Spleen (tissue), 11 donors: ENCODE data around the gene PRDX3. TPM values are rescaled to one million over a fixed set of nuclear protein-coding genes. Genes with fewer than 3 reads are reported as not detected.

Source experiments
- DNase-seq: peaks from one replicate; pipeline ENCODE4 v3.0.0-alpha.2; 2020
- H3K27ac ChIP-seq, 8 donors: fragments of 200-600 bp; sonication (generic) in 7 of 8; 1 replicate in 4 of 8; 2 replicates in 4 of 8; pipeline versions ENCODE4 v1.5.0 to v1.8.0; 2016 to 2021; ENCODE audit warnings: inconsistent platforms in 4 of 8, mild to moderate bottlenecking in 4 of 8, moderate library complexity in 1 of 8
- H3K27me3 ChIP-seq, 7 donors: fragments of 200-600 bp; sonication (generic) in 6 of 7; replicated peaks in 1 of 7; 1 replicate in 4 of 7; 2 replicates in 3 of 7; pipeline versions ENCODE4 v1.5.0 to v1.8.0; 2016 to 2021; ENCODE audit warnings: inconsistent platforms in 3 of 7, mild to moderate bottlenecking in 1 of 7
- H3K36me3 ChIP-seq, 6 donors: fragments of 200-600 bp; sonication (generic) in 5 of 6; 1 replicate in 4 of 6; 2 replicates in 2 of 6; pipeline versions ENCODE4 v1.5.0 to v1.8.0; 2016 to 2021; ENCODE audit warnings: inconsistent platforms in 2 of 6
- H3K4me1 ChIP-seq, 6 donors: fragments of 200-600 bp; sonication (generic) in 5 of 6; 1 replicate in 3 of 6; 2 replicates in 3 of 6; pipeline versions ENCODE4 v1.5.0 to v1.8.0; 2016 to 2021; ENCODE audit warnings: inconsistent platforms in 3 of 6
- H3K4me3 ChIP-seq, 8 donors: fragments of 200-600 bp; sonication (generic) in 7 of 8; 1 replicate in 4 of 8; 2 replicates in 4 of 8; pipeline versions ENCODE4 v1.5.0 to v1.8.0; 2016 to 2021; ENCODE audit warnings: inconsistent platforms in 4 of 8, mild to moderate bottlenecking in 4 of 8, moderate library complexity in 2 of 8
- H3K9me3 ChIP-seq, 8 donors: fragments of 200-600 bp; sonication (generic) in 7 of 8; 1 replicate in 4 of 8; 2 replicates in 4 of 8; pipeline versions ENCODE4 v1.5.0 to v1.8.0; 2016 to 2021; ENCODE audit warnings: inconsistent platforms in 4 of 8
- CTCF ChIP-seq, 11 experiments: fragments of 200-600 bp in 7 of 11; fragments of 450-650 bp in 4 of 11; sonication (generic) in 4 of 11; IDR thresholded peaks in 8 of 11; conservative IDR thresholded peaks in 3 of 11; 1 replicate in 7 of 11; 2 replicates in 4 of 11; pipeline versions ENCODE4 v1.4.0 to v1.8.0; 2016 to 2021; ENCODE audit warnings: antibody characterized with exemption in 11 of 11, inconsistent platforms in 4 of 11, mild to moderate bottlenecking in 1 of 11
- POLR2A ChIP-seq, 3 donors: fragments of 450-650 bp; IDR thresholded peaks; one replicate each; pipeline ENCODE4 v1.5.1; 2017; ENCODE audit warnings: antibody characterized with exemption in 3 of 3, mild to moderate bottlenecking in 1 of 3
- POLR2AphosphoS5 ChIP-seq, 3 donors: sonication (generic); formaldehyde crosslinking; IDR thresholded peaks; one replicate each; pipeline ENCODE4 v1.5.1; 2017; ENCODE audit warnings: antibody characterized with exemption in 3 of 3
- WGBS, 5 donors: extraction: QIAGEN DNeasy Blood & Tissue Kit in 3 of 5; methylation state at CpG; one replicate each; pipeline versions ENCODE4 v1.1.5 to v1.1.7; 2013 to 2018; 5-methylcytosine and 5-hydroxymethylcytosine counted together
- intact Hi-C: fragments of 100-400 bp; cut with DNase I; formaldehyde crosslinking; loops from one replicate; pipeline ENCODE4 v1.15.0; 2023; ENCODE audit warnings: low total_unique reads
- polyA plus RNA-seq, 3 donors: library from polyadenylated mRNA; stranded (reverse); fragments of 200-250 nt; gene quantifications; one replicate each; pipeline ENCODE4 v1.2.1, GENCODE V29; 2013
- total RNA-seq, 7 donors: library from RNA; depleted of rRNA in 3 of 7; stranded (reverse); fragments of >200 nt in 3 of 7; fragmentation: NEBNext Ultra II Directional in 4 of 7; extraction: Animal tissue kit (Norgen Biotek cat#: 25700) in 4 of 7; gene quantifications; one replicate each; pipeline versions ENCODE4 v1.1.0 to v1.2.1, GENCODE V29; 2016 to 2021
- donor health status: healthy with polysubstance abuse.
- donor health status: DM: no; HTN: no; CAD: no; lungs with moderate emphysema.
- donor health status: DM: no; HTN: no; CAD: no.
- donor health status: Bipolar disorder and iron deficiency.
- donor health status: healthy.
- donor health status: DM: no; HTN: no; CAD: no.
- donor health status: DM: yes; HTN: yes; CAD: no.

The PRDX3 gene
- total and polyA plus RNA-seq, 10 donors, result 61.9 to 138 (median 96.5) TPM

GRCh38 chr10:119131512-119132240 is 46.9 kb downstream of the PRDX3 start:
- Histone ChIP-seq H3K27ac (peak overlapping the region; percentile 15 to 90 (median 86)), H3K27me3 (no peaks in the 10 kb centered on the region), H3K36me3 (peaks cover 0 to 69% (median 24%) of the 10 kb centered on the region in 6 donors), H3K9me3 (no peaks in the 10 kb centered on the region), H3K4me1 (peaks cover 6 to 67% (median 47%) of the 10 kb centered on the region in 6 donors), H3K4me3 (peak overlapping the region; percentile 3 to 69 (median 32))
- intact Hi-C loops, result no loop called here
- TF ChIP-seq POLR2A (IDR thresholded peaks at IDR 0.05), result no peak
- TF ChIP-seq POLR2AphosphoS5 (IDR thresholded peaks at IDR 0.05), result peak in 1 of 3 donors; percentile 35
- no peak for TF ChIP-seq CTCF (IDR thresholded peaks at IDR 0.05 in 8 of 11, conservative IDR thresholded peaks at IDR 0.05 in 3 of 11)
- WGBS, 5 donors, result 8 to 12% (median 12%) methylated on average over 10 of the region's 10 CpGs
- no peak for DNase-seq

GRCh38 chr10:119129721-119130120 is 48.9 kb downstream of the PRDX3 start:
- no peak for DNase-seq
- intact Hi-C loops, result no loop called here
- 86 to 97% (median 87%) methylated on average over 4 of the region's 4 CpGs for WGBS, 5 donors
- peaks cover 0 to 88% (median 39%) of the 10 kb centered on the region in 6 donors for H3K36me3 ChIP-seq
- no peak overlapping the region for H3K4me3 ChIP-seq
- TF ChIP-seq CTCF (IDR thresholded peaks at IDR 0.05 in 8 of 11, conservative IDR thresholded peaks at IDR 0.05 in 3 of 11) (no peak), POLR2A (IDR thresholded peaks at IDR 0.05) (no peak), POLR2AphosphoS5 (IDR thresholded peaks at IDR 0.05) (no peak)
- no peaks in the 10 kb centered on the region for H3K27me3 ChIP-seq
- peaks cover 6 to 52% (median 40%) of the 10 kb centered on the region in 6 donors for H3K4me1 ChIP-seq
- H3K27ac ChIP-seq, result peak overlapping the region in 3 of 8 donors; percentile 85 to 89 (median 87)
- H3K9me3 ChIP-seq, result no peaks in the 10 kb centered on the region

GRCh38 chr10:119125942-119126341 is 52.7 kb downstream of the PRDX3 start:
- WGBS, 5 donors, result 93 to 98% (median 96%) methylated on average over 2 of the region's 2 CpGs
- Histone ChIP-seq H3K27ac (no peak overlapping the region), H3K27me3 (no peaks in the 10 kb centered on the region), H3K4me1 (peaks cover 0 to 17% (median 10%) of the 10 kb centered on the region in 6 donors), H3K4me3 (no peak overlapping the region), H3K9me3 (no peaks in the 10 kb centered on the region), H3K36me3 (peaks cover 0 to 100% (median 56%) of the 10 kb centered on the region in 6 donors)
- no peak for TF ChIP-seq POLR2AphosphoS5 (IDR thresholded peaks at IDR 0.05)
- TF ChIP-seq POLR2A (IDR thresholded peaks at IDR 0.05), result no peak
- no peak for TF ChIP-seq CTCF (IDR thresholded peaks at IDR 0.05 in 8 of 11, conservative IDR thresholded peaks at IDR 0.05 in 3 of 11)
- intact Hi-C loops, result no loop called here
- no peak for DNase-seq

- Histone ChIP-seq H3K27ac (peak overlapping the region in 5 of 8 donors; percentile 6 to 68 (median 54)), H3K36me3 (peaks cover 0 to 97% (median 65%) of the 10 kb centered on the region in 6 donors), H3K4me1 (peaks cover 0 to 23% (median 8%) of the 10 kb centered on the region in 6 donors), H3K27me3 (no peaks in the 10 kb centered on the region), H3K4me3 (no peak overlapping the region), H3K9me3 (no peaks in the 10 kb centered on the region)
- intact Hi-C loops, result no loop called here
- WGBS, 5 donors, result 81 to 97% (median 93%) methylated on average over 2 of the region's 2 CpGs
- no peak for DNase-seq
- TF ChIP-seq POLR2AphosphoS5 (IDR thresholded peaks at IDR 0.05) (no peak), POLR2A (IDR thresholded peaks at IDR 0.05) (no peak), CTCF (IDR thresholded peaks at IDR 0.05 in 8 of 11, conservative IDR thresholded peaks at IDR 0.05 in 3 of 11) (no peak)
Measured at GRCh38 chr10:119120875-119121274, 57.7 kb downstream of the PRDX3 start.
